Mesothelial cell of epicardium (in vitro differentiated cells): ENCODE data around the gene MPPED1. TPM values are rescaled to one million over a fixed set of nuclear protein-coding genes. Genes with fewer than 3 reads are reported as not detected.

Source experiments
- DNase-seq, 2 experiments: peaks; one replicate each; pipeline ENCODE4 v3.0.0; 2021; ENCODE audit warnings: low spot score in 2 of 2; ENCODE audit not compliant: unreplicated experiment in 2 of 2
- H3K27ac Mint-ChIP-seq: 2 replicates; pipeline ENCODE4 v1.8.0; 2021; ENCODE audit warnings: mixed read lengths
- H3K27me3 Mint-ChIP-seq: 2 replicates; pipeline ENCODE4 v1.8.0; 2021; ENCODE audit warnings: low read depth, mixed read lengths
- H3K36me3 Mint-ChIP-seq: 2 replicates; pipeline ENCODE4 v1.8.0; 2021; ENCODE audit warnings: mixed read lengths
- H3K4me1 Mint-ChIP-seq: 2 replicates; pipeline ENCODE4 v1.8.0; 2021; ENCODE audit warnings: mixed read lengths
- H3K4me3 Mint-ChIP-seq: 2 replicates; pipeline ENCODE4 v1.8.0; 2021; ENCODE audit warnings: mild to moderate bottlenecking, moderate library complexity, mixed read lengths
- H3K9me3 Mint-ChIP-seq: 2 replicates; pipeline ENCODE4 v1.8.0; 2021; ENCODE audit warnings: mixed read lengths
- CTCF ChIP-seq: fragments of 200-600 bp; sonication (generic); IDR thresholded peaks from one replicate; pipeline ENCODE4 v1.5.0; 2021; ENCODE audit warnings: antibody characterized with exemption; ENCODE audit not compliant: unreplicated experiment
- total RNA-seq: library from RNA; stranded (reverse); gene quantifications from 3 replicates; pipeline ENCODE4 v1.2.1, GENCODE V29; 2021

MPPED1 gene
- total RNA-seq, 1 donor from 2014 or later, result 0.76 TPM

- no peaks in the 10 kb centered on the region for H3K36me3 Mint-ChIP-seq
- DNase-seq, result no peak
- peaks cover 30% of the 10 kb centered on the region for H3K27me3 Mint-ChIP-seq
Observed at GRCh38 chr22:43448048-43448447, 36.2 kb downstream of the MPPED1 start.

GRCh38 chr22:43449205-43449830, 37.5 kb downstream of the MPPED1 start:
- Mint-ChIP-seq H3K9me3 (no peaks in the 10 kb centered on the region), H3K36me3 (no peaks in the 10 kb centered on the region)
- DNase-seq, result no peak

More at GRCh38 chr22:43448048-43448447, 36.2 kb downstream of the MPPED1 start:
- H3K4me3 Mint-ChIP-seq, result no peak overlapping the region
- TF ChIP-seq CTCF, result no peak
- no peaks in the 10 kb centered on the region for H3K4me1 Mint-ChIP-seq
- no peak overlapping the region for H3K27ac Mint-ChIP-seq
- H3K9me3 Mint-ChIP-seq, result no peaks in the 10 kb centered on the region

GRCh38 chr22:43449831-43450225, 38.0 kb downstream of the MPPED1 start:
- no peaks in the 10 kb centered on the region for H3K4me1 Mint-ChIP-seq
- no peak overlapping the region for H3K4me3 Mint-ChIP-seq
- H3K27ac Mint-ChIP-seq, result no peak overlapping the region
- DNase-seq, result no peak
- H3K27me3 Mint-ChIP-seq, result peaks cover 38% of the 10 kb centered on the region
- no peak for TF ChIP-seq CTCF
- H3K36me3 Mint-ChIP-seq, result no peaks in the 10 kb centered on the region
- H3K9me3 Mint-ChIP-seq, result no peaks in the 10 kb centered on the region

More at GRCh38 chr22:43449205-43449830, 37.5 kb downstream of the MPPED1 start:
- TF ChIP-seq CTCF, result no peak
- Mint-ChIP-seq H3K4me1 (no peaks in the 10 kb centered on the region), H3K27ac (no peak overlapping the region), H3K27me3 (peaks cover 33% of the 10 kb centered on the region), H3K4me3 (no peak overlapping the region)

- no peak overlapping the region for H3K4me3 Mint-ChIP-seq
- no peak overlapping the region for H3K27ac Mint-ChIP-seq
- H3K9me3 Mint-ChIP-seq, result no peaks in the 10 kb centered on the region
- DNase-seq, result no peak
- no peaks in the 10 kb centered on the region for H3K4me1 Mint-ChIP-seq
- TF ChIP-seq CTCF, result no peak
- no peaks in the 10 kb centered on the region for H3K36me3 Mint-ChIP-seq
- H3K27me3 Mint-ChIP-seq, result peaks cover 45% of the 10 kb centered on the region
Observed at GRCh38 chr22:43451371-43452050, 39.7 kb downstream of the MPPED1 start.

- Mint-ChIP-seq H3K27me3 (peaks cover 70% of the 10 kb centered on the region), H3K4me3 (no peak overlapping the region), H3K4me1 (no peaks in the 10 kb centered on the region), H3K9me3 (peaks cover 12% of the 10 kb centered on the region), H3K36me3 (no peaks in the 10 kb centered on the region), H3K27ac (no peak overlapping the region)
- no peak for DNase-seq
- no peak for TF ChIP-seq CTCF
Observed at GRCh38 chr22:43455846-43456245, 44.0 kb downstream of the MPPED1 start.
